ENCODE measurements around the gene TMEM186. TPM values are rescaled to one million over a fixed set of nuclear protein-coding genes. Genes with fewer than 3 reads are reported as not detected.

TMEM186 gene
- total RNA-seq, 1 donor from 2014 or later: 11.8 TPM

DNA sequence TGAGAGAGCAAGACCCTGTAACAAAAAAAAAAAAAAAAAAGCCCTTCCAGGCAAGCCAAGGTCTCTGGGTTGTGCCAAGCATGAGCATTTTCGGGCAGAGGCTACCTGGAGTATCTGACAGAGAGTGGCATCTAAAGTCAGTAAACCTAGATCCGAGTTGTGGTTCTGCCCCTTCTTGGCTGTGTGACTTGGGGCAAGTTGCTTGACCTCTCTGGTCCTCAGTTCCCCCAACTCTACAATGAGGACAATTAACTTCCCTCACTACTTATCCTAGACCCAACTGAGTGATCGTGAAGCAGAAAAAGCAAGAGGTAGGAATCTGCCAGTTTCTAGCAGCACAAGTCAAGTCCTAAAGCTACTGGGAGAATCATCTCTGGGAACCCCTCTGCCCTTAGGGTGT lies 34.4 kb downstream of the TMEM186 start:
- no peak overlapping the region for H3K4me3 Mint-ChIP-seq

DNA sequence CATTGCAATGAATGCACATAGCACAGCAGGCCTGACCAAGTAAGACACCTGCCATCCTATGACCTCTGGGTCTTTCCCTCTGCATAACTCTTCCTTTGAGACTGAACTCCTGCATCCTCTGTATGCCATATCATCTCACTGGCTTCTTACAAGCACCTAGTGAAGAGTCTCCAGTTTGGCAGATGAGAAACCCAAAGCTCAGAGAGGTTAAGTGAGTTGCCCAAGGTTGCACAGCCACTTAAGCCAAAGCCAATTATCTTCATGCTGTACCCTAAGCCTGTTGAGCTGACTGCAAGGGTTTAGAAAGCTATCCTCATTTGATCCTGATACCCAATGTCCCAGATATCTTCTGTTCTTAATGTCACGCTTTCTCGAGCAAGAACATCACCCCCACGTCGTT lies 35.2 kb downstream of the TMEM186 start:
- H3K27me3 Mint-ChIP-seq (ENCODE audit: low read depth): no peaks in the 10 kb centered on the region
- DNase-seq (ENCODE audit: low read depth, low spot score): no peak
- no peak overlapping the region for H3K4me3 Mint-ChIP-seq
- TF ChIP-seq, protein P1, sequence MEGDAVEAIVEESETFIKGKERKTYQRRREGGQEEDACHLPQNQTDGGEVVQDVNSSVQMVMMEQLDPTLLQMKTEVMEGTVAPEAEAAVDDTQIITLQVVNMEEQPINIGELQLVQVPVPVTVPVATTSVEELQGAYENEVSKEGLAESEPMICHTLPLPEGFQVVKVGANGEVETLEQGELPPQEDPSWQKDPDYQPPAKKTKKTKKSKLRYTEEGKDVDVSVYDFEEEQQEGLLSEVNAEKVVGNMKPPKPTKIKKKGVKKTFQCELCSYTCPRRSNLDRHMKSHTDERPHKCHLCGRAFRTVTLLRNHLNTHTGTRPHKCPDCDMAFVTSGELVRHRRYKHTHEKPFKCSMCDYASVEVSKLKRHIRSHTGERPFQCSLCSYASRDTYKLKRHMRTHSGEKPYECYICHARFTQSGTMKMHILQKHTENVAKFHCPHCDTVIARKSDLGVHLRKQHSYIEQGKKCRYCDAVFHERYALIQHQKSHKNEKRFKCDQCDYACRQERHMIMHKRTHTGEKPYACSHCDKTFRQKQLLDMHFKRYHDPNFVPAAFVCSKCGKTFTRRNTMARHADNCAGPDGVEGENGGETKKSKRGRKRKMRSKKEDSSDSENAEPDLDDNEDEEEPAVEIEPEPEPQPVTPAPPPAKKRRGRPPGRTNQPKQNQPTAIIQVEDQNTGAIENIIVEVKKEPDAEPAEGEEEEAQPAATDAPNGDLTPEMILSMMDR (conservative IDR thresholded peaks at IDR 0.05): no peak
- peaks cover 16% of the 10 kb centered on the region for H3K4me1 Mint-ChIP-seq
- peaks cover 5% of the 10 kb centered on the region for H3K36me3 Mint-ChIP-seq (ENCODE audit: low read depth)
- H3K9me3 Mint-ChIP-seq: no peaks in the 10 kb centered on the region
- no peak overlapping the region for H3K27ac Mint-ChIP-seq (ENCODE audit: unreplicated experiment)

More for the DNA sequence above, 34.4 kb downstream of the TMEM186 start:
- no peak for DNase-seq (ENCODE audit: low read depth, low spot score)
- H3K27me3 Mint-ChIP-seq (ENCODE audit: low read depth): no peaks in the 10 kb centered on the region
- no peaks in the 10 kb centered on the region for H3K9me3 Mint-ChIP-seq
- no peak overlapping the region for H3K27ac Mint-ChIP-seq (ENCODE audit: unreplicated experiment)
- peaks cover 5% of the 10 kb centered on the region for H3K36me3 Mint-ChIP-seq (ENCODE audit: low read depth)
- peaks cover 18% of the 10 kb centered on the region for H3K4me1 Mint-ChIP-seq
- TF ChIP-seq, protein P1 (conservative IDR thresholded peaks at IDR 0.05): no peak

DNA sequence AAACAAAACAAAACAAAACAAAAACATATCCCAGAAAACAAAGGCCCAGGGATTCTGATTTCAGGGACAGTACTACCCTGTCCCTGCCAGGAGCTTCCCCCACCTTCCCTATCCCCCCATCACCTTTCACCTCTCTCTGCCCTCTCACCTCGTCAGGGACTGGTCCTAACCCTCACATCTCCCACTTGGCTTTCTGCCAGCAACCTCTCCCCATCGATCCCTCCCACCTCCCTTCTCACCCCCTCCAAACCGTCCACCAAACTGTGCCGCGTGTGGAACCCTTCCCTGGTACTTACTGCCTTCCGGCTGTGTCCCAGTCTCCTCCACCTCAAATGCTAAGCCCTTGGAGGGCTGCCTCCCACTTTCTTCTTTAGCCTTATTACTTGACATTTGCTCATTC lies 36.4 kb downstream of the TMEM186 start:
- Mint-ChIP-seq H3K4me1 (peaks cover 16% of the 10 kb centered on the region), H3K9me3 (no peaks in the 10 kb centered on the region), H3K4me3 (no peak overlapping the region), H3K36me3 (ENCODE audit: low read depth) (peaks cover 5% of the 10 kb centered on the region), H3K27me3 (ENCODE audit: low read depth) (no peaks in the 10 kb centered on the region), H3K27ac (ENCODE audit: unreplicated experiment) (no peak overlapping the region)
- TF ChIP-seq, protein P1 (conservative IDR thresholded peaks at IDR 0.05): no peak
- DNase-seq (ENCODE audit: low read depth, low spot score): no peak

DNA sequence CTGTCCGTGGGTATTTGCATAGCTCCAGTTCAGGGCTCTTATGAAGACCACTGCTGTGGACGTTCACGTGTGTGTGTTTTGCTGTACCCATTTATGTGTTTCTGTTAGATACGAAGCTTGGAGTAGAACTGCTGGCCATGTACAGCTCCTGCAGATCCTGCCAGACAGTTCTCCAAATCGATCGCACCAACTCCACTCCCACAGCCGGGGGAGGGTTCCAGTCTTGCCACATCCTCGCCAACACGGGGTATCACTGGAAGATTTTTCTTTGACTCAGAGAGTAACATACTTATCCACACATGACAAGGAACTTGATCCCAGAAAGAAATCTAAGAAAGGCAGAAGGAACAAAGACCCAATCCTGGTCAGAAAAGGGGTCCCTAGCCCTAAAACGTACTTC lies 37.4 kb downstream of the TMEM186 start:
- peaks cover 3% of the 10 kb centered on the region for H3K36me3 Mint-ChIP-seq (ENCODE audit: low read depth)
- H3K27me3 Mint-ChIP-seq (ENCODE audit: low read depth): no peaks in the 10 kb centered on the region
- no peaks in the 10 kb centered on the region for H3K9me3 Mint-ChIP-seq
- no peak for DNase-seq (ENCODE audit: low read depth, low spot score)
- peaks cover 12% of the 10 kb centered on the region for H3K4me1 Mint-ChIP-seq
- H3K27ac Mint-ChIP-seq (ENCODE audit: unreplicated experiment): peak overlapping the region; percentile 75
- TF ChIP-seq, protein P1 (conservative IDR thresholded peaks at IDR 0.05): no peak
- H3K4me3 Mint-ChIP-seq: no peak overlapping the region

DNA sequence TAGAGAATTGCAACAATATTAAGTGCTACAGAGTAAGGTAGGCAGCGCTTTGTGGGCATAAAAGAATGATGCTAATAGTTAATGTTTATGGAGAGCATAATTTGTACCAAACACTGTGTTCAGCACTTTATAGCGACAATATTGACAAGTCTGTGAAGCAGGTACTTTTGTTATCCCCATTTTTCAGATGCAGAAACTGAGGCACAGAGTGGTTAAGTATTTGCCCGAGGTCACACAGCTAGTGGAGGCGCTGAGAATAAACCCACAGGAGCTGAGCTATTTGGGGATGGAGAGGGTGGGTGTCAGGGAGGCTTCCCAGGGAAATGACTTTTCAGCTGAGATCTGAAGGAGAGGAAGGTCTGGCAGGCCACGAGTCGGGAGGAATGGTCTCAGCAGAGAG lies 39.4 kb downstream of the TMEM186 start:
- H3K27me3 Mint-ChIP-seq (ENCODE audit: low read depth): no peaks in the 10 kb centered on the region
- peaks cover 3% of the 10 kb centered on the region for H3K36me3 Mint-ChIP-seq (ENCODE audit: low read depth)
- TF ChIP-seq, protein P1 (conservative IDR thresholded peaks at IDR 0.05): no peak
- no peak for DNase-seq (ENCODE audit: low read depth, low spot score)
- H3K27ac Mint-ChIP-seq (ENCODE audit: unreplicated experiment): no peak overlapping the region
- no peaks in the 10 kb centered on the region for H3K9me3 Mint-ChIP-seq
- no peaks in the 10 kb centered on the region for H3K4me1 Mint-ChIP-seq
- no peak overlapping the region for H3K4me3 Mint-ChIP-seq

DNA sequence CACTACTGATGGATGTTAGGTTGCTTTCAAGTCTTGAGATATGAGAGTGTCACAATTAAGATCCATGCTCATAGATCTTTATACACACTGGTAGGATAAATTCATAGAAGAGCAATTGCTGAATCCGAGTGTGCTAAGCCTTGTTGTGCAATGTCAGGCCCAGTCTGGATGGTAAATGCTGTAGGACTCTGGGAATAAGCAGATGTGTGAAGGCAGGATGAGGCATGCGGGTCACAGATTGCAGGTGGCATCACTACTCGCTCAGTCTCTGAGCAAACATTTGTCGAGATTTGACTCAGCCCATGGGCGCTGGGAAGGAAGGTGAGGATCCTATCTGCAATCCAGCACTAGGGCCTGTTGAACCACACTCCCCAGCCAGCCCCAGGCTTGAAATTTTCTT lies 40.7 kb downstream of the TMEM186 start:
- no peak for DNase-seq (ENCODE audit: low read depth, low spot score)
- Mint-ChIP-seq H3K36me3 (ENCODE audit: low read depth) (no peaks in the 10 kb centered on the region), H3K27ac (ENCODE audit: unreplicated experiment) (no peak overlapping the region), H3K4me1 (no peaks in the 10 kb centered on the region), H3K4me3 (no peak overlapping the region), H3K9me3 (no peaks in the 10 kb centered on the region), H3K27me3 (ENCODE audit: low read depth) (no peaks in the 10 kb centered on the region)
- TF ChIP-seq, protein P1 (conservative IDR thresholded peaks at IDR 0.05): no peak

Measured in neural crest cell (in vitro differentiated cells).